Uterus (tissue), 2 donors: ENCODE results near the gene RPL19.

ENCODE experiments used
- POLR2A ChIP-seq, 2 donors: fragments of 450-650 bp; IDR thresholded peaks; one replicate each; pipeline ENCODE4 v1.6.1; 2016; ENCODE audit warnings: antibody characterized with exemption in 2 of 2, mild to moderate bottlenecking in 1 of 2, moderate library complexity in 1 of 2
- TF ChIP-seq, protein P1 (sequence below), 4 experiments: fragments of 200-600 bp in 2 of 4; fragments of 450-650 bp in 2 of 4; sonication (generic) in 2 of 4; IDR thresholded peaks; one replicate each; pipeline ENCODE4 v1.5.1; 2016 to 2019; ENCODE audit warnings: antibody characterized with exemption in 4 of 4, mild to moderate bottlenecking in 2 of 4, moderate library complexity in 1 of 4

DNA sequence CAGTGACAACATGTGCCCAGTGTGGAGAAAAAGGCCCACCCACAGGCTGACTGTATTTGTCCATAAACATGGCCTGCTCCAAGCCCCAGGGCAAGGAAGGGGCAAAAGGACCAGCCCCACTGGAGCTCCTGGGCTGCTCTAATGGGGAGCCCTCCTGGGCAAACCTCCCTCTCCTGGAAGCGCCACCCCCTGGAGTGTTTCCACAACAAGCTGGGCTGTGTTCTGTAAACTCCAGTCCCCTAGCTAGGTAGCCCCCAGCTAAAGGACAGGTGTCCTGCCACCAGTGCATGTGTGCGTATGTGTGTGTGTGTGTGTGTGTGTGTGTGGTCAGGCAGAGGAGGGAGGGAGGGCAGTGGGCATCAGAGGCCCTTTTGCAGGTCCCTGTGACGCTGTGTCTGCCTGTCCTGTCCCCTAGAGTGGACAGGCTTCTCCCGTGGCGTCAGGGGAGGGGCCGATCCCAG is 36.9 kb downstream of the RPL19 start:
- TF ChIP-seq, protein P1, sequence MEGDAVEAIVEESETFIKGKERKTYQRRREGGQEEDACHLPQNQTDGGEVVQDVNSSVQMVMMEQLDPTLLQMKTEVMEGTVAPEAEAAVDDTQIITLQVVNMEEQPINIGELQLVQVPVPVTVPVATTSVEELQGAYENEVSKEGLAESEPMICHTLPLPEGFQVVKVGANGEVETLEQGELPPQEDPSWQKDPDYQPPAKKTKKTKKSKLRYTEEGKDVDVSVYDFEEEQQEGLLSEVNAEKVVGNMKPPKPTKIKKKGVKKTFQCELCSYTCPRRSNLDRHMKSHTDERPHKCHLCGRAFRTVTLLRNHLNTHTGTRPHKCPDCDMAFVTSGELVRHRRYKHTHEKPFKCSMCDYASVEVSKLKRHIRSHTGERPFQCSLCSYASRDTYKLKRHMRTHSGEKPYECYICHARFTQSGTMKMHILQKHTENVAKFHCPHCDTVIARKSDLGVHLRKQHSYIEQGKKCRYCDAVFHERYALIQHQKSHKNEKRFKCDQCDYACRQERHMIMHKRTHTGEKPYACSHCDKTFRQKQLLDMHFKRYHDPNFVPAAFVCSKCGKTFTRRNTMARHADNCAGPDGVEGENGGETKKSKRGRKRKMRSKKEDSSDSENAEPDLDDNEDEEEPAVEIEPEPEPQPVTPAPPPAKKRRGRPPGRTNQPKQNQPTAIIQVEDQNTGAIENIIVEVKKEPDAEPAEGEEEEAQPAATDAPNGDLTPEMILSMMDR (IDR thresholded peaks at IDR 0.05) = no peak
- no peak for TF ChIP-seq POLR2A (IDR thresholded peaks at IDR 0.05)
